ENCODE measurements around the gene PLSCR2. TPM values are rescaled to one million over a fixed set of nuclear protein-coding genes. Genes with fewer than 3 reads are reported as not detected.

PLSCR2 gene
- total RNA-seq, 1 experiment from 2014 or later = not detected

DNA sequence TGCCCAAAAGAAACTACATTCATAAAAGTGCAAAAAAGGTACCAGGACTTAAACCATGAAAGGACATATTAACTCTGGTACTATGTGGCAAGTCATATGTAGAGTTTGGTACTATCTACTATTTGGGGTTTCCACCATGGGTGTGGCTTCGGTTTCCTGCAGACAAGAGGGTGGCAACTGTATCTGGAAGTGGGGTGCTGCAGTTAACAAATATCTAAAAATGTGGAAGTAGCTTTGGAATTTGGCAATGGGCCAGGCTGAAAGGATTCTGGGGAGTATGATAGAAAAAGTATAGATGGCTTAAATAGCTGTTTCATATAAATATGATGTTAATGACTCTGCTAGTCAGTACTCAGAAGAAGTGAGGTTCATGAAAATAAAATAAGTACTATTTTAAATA, 44.0 kb downstream of the PLSCR2 start:
- POLR2A ChIA-PET (ENCODE audit: unreplicated experiment) = no interaction called here
- CTCF ChIA-PET = no interaction called here
- H3K4me2 ChIP-seq (ENCODE audit: low read length) = no peak overlapping the region
- no peak overlapping the region for H3K4me3 ChIP-seq (ENCODE audit: low read length)
- no peak overlapping the region for H3K27ac ChIP-seq (ENCODE audit: low read length)
- intact Hi-C loops (cut with micrococcal nuclease) = no loop called here
- H3K9me3 ChIP-seq (ENCODE audit: low read length) = no peaks in the 10 kb centered on the region
- BruUV-seq (replicated peaks) = no TSS peak
- no peaks in the 10 kb centered on the region for H3K27me3 ChIP-seq (ENCODE audit: low read length)
- no peaks in the 10 kb centered on the region for H3K9me2 ChIP-seq (replicated peaks; ENCODE audit: low read length)
- H2AFZ ChIP-seq (ENCODE audit: low read length) = no peak overlapping the region
- H3K4me1 ChIP-seq (ENCODE audit: insufficient read depth, low read length) = peaks cover 30% of the 10 kb centered on the region
- ATAC-seq (no peak), DNase-seq (no peak)
- no peaks in the 10 kb centered on the region for H4K20me1 ChIP-seq (ENCODE audit: low read length)
- H3F3A ChIP-seq (ENCODE audit: low read length, unreplicated experiment) = peaks cover 9% of the 10 kb centered on the region
- H3K9ac ChIP-seq (ENCODE audit: low read length) = no peak overlapping the region
- no peaks in the 10 kb centered on the region for H3K36me3 ChIP-seq (ENCODE audit: low read depth, low read length)
- no peaks in the 10 kb centered on the region for H3K79me2 ChIP-seq (ENCODE audit: low read length)
- TF ChIP-seq EZH2phosphoT487 (IDR thresholded peaks at IDR 0.05; ENCODE audit: borderline replicate concordance, low read length) (no peak), EZH2 (IDR thresholded peaks at IDR 0.05; ENCODE audit: low read length, unreplicated experiment) (no peak)
- TF ChIP-seq, protein P1, sequence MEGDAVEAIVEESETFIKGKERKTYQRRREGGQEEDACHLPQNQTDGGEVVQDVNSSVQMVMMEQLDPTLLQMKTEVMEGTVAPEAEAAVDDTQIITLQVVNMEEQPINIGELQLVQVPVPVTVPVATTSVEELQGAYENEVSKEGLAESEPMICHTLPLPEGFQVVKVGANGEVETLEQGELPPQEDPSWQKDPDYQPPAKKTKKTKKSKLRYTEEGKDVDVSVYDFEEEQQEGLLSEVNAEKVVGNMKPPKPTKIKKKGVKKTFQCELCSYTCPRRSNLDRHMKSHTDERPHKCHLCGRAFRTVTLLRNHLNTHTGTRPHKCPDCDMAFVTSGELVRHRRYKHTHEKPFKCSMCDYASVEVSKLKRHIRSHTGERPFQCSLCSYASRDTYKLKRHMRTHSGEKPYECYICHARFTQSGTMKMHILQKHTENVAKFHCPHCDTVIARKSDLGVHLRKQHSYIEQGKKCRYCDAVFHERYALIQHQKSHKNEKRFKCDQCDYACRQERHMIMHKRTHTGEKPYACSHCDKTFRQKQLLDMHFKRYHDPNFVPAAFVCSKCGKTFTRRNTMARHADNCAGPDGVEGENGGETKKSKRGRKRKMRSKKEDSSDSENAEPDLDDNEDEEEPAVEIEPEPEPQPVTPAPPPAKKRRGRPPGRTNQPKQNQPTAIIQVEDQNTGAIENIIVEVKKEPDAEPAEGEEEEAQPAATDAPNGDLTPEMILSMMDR (conservative IDR thresholded peaks at IDR 0.05; ENCODE audit: low read depth, low read length) = no peak

DNA sequence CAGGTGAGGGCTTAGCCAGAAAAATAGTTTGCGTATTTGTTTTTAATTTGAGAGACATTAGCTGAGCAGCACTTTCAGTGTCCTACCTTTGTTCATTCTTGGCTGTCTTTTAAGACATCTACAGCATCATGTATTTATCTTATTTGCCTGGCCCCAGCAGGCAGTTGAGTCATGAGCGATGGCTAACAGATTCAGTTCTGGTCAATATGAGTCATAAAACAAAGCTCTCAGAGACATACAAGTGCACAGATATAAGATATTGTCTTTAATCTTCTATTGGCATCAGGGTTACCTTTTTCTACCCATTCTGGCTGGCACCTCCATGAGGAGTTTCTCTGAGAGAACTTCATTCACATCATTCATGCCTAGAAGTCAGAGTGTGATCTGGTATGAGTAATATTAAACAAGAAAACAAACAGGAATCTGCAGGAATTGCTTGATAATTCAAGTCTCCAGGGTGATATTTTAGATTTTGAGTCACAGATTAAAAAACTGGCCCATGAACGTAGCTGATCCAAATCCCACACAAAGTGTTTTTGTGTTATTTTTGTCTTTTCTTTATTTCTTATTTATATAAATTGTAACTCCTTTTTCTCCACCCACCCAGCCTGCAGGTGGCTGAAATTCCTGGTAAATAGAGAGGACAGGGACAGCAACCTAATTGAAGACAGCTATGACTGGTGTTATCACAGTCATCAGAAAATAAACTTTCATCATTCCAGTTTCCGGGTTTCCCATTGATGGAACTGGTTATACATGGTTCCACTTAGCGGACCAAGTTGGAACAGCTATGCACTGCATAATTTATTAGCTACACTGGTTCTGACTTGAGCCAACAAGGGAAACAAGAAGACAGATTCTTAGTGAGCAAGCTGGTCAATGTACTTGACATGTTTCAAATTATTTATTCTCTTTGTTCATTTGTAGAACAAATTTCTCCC, 47.3 kb downstream of the PLSCR2 start:
- Histone ChIP-seq H3K9me3 (ENCODE audit: low read length) (no peaks in the 10 kb centered on the region), H3K27ac (ENCODE audit: low read length) (peak overlapping the region; percentile 89), H3F3A (ENCODE audit: low read length, unreplicated experiment) (peaks cover 9% of the 10 kb centered on the region), H2AFZ (ENCODE audit: low read length) (peak overlapping the region; percentile 39), H3K4me1 (ENCODE audit: insufficient read depth, low read length) (peaks cover 30% of the 10 kb centered on the region), H3K79me2 (ENCODE audit: low read length) (no peaks in the 10 kb centered on the region), H3K36me3 (ENCODE audit: low read depth, low read length) (no peaks in the 10 kb centered on the region), H4K20me1 (ENCODE audit: low read length) (no peaks in the 10 kb centered on the region), H3K4me3 (ENCODE audit: low read length) (peak overlapping the region; percentile 24; the same call in 1 of the 2 replicates), H3K9ac (ENCODE audit: low read length) (peak overlapping the region; percentile 44), H3K27me3 (ENCODE audit: low read length) (no peaks in the 10 kb centered on the region), H3K4me2 (ENCODE audit: low read length) (peak overlapping the region; percentile 70), H3K9me2 (replicated peaks; ENCODE audit: low read length) (no peaks in the 10 kb centered on the region)
- BruUV-seq (replicated peaks) = no TSS peak
- ChIA-PET POLR2A (ENCODE audit: unreplicated experiment) (interaction anchor here (0.6 to 1.0 kb wide), 4 partner anchors 40 to 1879 kb away, joined by 3 to 7 read pairs (median 4); no protein-coding TSS in a partner anchor), CTCF (interaction anchor here (0.5 to 1.4 kb wide), 7 partner anchors 17 to 909 kb away, joined by 3 to 6 read pairs (median 4); no protein-coding TSS in a partner anchor)
- intact Hi-C loops (cut with micrococcal nuclease) = loop anchor here (2.0 kb wide), 2 partner anchors 47 to 85 kb away; partner anchors contain the start of gene PLSCR2
- DNase-seq = peak; percentile 94
- ATAC-seq = peak; percentile 96
- no peak for TF ChIP-seq EZH2 (IDR thresholded peaks at IDR 0.05; ENCODE audit: low read length, unreplicated experiment)
- TF ChIP-seq EZH2phosphoT487 (IDR thresholded peaks at IDR 0.05; ENCODE audit: borderline replicate concordance, low read length) = no peak
- TF ChIP-seq, protein P1 (conservative IDR thresholded peaks at IDR 0.05; ENCODE audit: low read depth, low read length) = peak; percentile 39; the same call in 1 of the 2 replicates

All from PC-3 (cell line).